ENCODE data around the gene ASB3.

DNA sequence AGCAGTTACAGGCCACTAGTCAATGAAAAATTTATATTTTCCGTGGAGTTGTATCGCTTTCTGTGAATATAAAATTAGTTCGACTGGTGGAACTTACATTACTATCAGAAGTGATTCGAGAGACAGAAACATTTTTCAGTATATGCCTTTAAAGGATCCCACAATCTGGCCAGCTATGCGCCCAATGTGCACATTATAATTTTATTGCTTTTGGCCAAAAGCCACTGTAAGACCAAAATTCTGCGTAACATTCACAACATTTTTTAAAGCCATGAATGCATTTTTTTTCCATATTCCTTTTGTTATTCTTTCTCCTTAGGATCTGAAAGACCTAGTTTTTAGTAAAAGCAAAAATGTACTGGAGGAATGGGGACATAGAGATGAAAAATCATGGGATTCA is 150.2 kb downstream of the ASB3 start:
- TF ChIP-seq, protein P1, sequence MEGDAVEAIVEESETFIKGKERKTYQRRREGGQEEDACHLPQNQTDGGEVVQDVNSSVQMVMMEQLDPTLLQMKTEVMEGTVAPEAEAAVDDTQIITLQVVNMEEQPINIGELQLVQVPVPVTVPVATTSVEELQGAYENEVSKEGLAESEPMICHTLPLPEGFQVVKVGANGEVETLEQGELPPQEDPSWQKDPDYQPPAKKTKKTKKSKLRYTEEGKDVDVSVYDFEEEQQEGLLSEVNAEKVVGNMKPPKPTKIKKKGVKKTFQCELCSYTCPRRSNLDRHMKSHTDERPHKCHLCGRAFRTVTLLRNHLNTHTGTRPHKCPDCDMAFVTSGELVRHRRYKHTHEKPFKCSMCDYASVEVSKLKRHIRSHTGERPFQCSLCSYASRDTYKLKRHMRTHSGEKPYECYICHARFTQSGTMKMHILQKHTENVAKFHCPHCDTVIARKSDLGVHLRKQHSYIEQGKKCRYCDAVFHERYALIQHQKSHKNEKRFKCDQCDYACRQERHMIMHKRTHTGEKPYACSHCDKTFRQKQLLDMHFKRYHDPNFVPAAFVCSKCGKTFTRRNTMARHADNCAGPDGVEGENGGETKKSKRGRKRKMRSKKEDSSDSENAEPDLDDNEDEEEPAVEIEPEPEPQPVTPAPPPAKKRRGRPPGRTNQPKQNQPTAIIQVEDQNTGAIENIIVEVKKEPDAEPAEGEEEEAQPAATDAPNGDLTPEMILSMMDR (IDR thresholded peaks at IDR 0.05), result no peak
- no peak for TF ChIP-seq POLR2AphosphoS5 (IDR thresholded peaks at IDR 0.05)
- no peak for TF ChIP-seq POLR2A (IDR thresholded peaks at IDR 0.05)
- TF ChIP-seq EP300 (IDR thresholded peaks at IDR 0.05), result no peak
